Measurements from ENCODE around the gene DTD2. TPM values are rescaled to one million over a fixed set of nuclear protein-coding genes. Genes with fewer than 3 reads are reported as not detected.
A peak's percentile ranks its signal among the peaks of the same experiment; 100 is the strongest.

Gene DTD2
- 14.9 TPM for polyA plus RNA-seq (2013, experiment 1 of 2)
- 14.7 TPM for polyA plus RNA-seq (2013, experiment 2 of 2)

DNA sequence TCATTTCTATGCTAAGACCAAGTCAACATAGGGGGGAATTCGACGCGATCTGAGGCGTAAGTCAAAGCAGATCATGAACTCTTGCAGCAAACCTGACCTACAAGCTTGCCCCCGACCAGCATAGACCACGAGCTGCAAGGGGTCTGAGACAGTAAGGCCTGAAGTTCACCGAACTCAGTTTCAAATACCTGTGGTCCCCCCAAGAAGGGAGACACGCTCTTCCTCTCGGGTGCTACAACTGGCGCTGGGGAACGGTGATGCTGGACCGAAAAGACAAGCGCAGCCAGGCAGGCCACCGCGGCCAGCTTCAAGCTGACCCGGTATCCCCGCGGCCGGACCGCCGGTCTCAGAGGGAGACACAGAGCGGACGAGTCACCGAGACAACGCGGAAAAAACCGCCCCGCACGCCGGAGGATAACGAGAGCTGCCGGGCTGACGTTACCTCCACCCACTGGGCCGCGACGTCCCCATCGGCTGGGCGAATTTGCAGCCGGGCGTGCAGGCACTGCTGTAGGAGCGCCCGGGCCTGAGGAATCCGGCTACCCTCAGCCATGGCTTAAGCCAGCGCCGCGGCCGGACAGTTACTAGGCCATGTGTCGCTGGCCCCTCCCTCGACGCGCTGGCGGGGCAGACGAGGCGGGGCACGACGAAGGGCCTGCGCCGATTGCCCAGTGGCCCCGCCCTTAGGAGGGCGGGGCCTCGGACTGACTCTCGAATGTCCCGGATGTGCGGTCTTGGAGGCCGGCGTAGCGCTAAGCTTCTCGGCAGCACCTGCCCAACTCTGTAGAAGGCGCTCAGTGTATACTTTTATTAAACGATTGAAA, at the start of gene DTD2:
Gene DTD2 (minus strand): TSS at position 666 of the 824 bp plus-strand sequence. CDS start 113 bp downstream, at position 553.
- Histone ChIP-seq H3K56ac (ENCODE audit: low read length) (peak within 1 kb of the TSS; percentile 91), H4K8ac (ENCODE audit: low read depth, low read length) (no peak within 1 kb of the TSS), H3K9ac (ENCODE audit: low read length) (peak within 1 kb of the TSS; percentile 97), H3K79me2 (ENCODE audit: control insufficient read depth, insufficient read depth, low read length) (no peaks in the 10 kb centered on the region), H4K5ac (ENCODE audit: low read length) (no peak within 1 kb of the TSS), H3K4me3 (ENCODE audit: low read length) (peak within 1 kb of the TSS; percentile 88), H3K23ac (ENCODE audit: low read length) (no peak within 1 kb of the TSS), H3K4ac (ENCODE audit: low read depth, low read length) (peak within 1 kb of the TSS; percentile 62), H3K4me2 (ENCODE audit: low read length) (peak within 1 kb of the TSS; percentile 70), H2BK15ac (replicated peaks; ENCODE audit: low read depth) (no peak within 1 kb of the TSS), H3K27ac (ENCODE audit: low read depth, low read length) (peak within 1 kb of the TSS; percentile 33), H3K18ac (ENCODE audit: low read length) (peak within 1 kb of the TSS; percentile 65), H3K36me3 (ENCODE audit: control insufficient read depth, insufficient read depth, low read length) (no peaks in the 10 kb centered on the region), H3K79me1 (ENCODE audit: low read length) (no peaks in the 10 kb centered on the region), H2BK120ac (ENCODE audit: low read depth, low read length) (no peak within 1 kb of the TSS), H3K27me3 (ENCODE audit: insufficient read depth, low read length, poor library complexity) (no peaks in the 10 kb centered on the region), H2BK5ac (ENCODE audit: low read length) (peak within 1 kb of the TSS; percentile 79), H3K4me1 (ENCODE audit: control insufficient read depth, low read depth, low read length) (no peaks in the 10 kb centered on the region), H2AK5ac (ENCODE audit: low read length) (no peak within 1 kb of the TSS)
- WGBS (ENCODE audit: extremely low coverage, insufficient coverage, low lambda C conversion rate) = no CpG with 5 or more reads among the region's 70 CpGs
- DNase-seq = peak; percentile 97

GRCh38 chr14:31505411-31505810, 48.1 kb upstream of the DTD2 start:
- Histone ChIP-seq H3K4me2 (ENCODE audit: low read length) (no peak overlapping the region), H3K9ac (ENCODE audit: low read length) (no peak overlapping the region), H3K27ac (ENCODE audit: low read depth, low read length) (no peak overlapping the region), H3K4me3 (ENCODE audit: low read length) (no peak overlapping the region), H3K36me3 (ENCODE audit: control insufficient read depth, insufficient read depth, low read length) (no peaks in the 10 kb centered on the region), H3K4ac (ENCODE audit: low read depth, low read length) (no peak overlapping the region), H3K18ac (ENCODE audit: low read length) (no peak overlapping the region), H2BK120ac (ENCODE audit: low read depth, low read length) (no peak overlapping the region), H2BK5ac (ENCODE audit: low read length) (no peak overlapping the region), H3K27me3 (ENCODE audit: insufficient read depth, low read length, poor library complexity) (no peaks in the 10 kb centered on the region), H2BK15ac (replicated peaks; ENCODE audit: low read depth) (no peak overlapping the region), H3K23ac (ENCODE audit: low read length) (no peak overlapping the region), H4K5ac (ENCODE audit: low read length) (no peak overlapping the region), H2AK5ac (ENCODE audit: low read length) (no peak overlapping the region), H4K8ac (ENCODE audit: low read depth, low read length) (no peak overlapping the region), H3K79me1 (ENCODE audit: low read length) (no peaks in the 10 kb centered on the region), H3K79me2 (ENCODE audit: control insufficient read depth, insufficient read depth, low read length) (no peaks in the 10 kb centered on the region), H3K4me1 (ENCODE audit: control insufficient read depth, low read depth, low read length) (no peaks in the 10 kb centered on the region), H3K56ac (ENCODE audit: low read length) (no peak overlapping the region)
- WGBS (ENCODE audit: extremely low coverage, insufficient coverage, low lambda C conversion rate) = no CpG with 5 or more reads among the region's 1 CpG
- no peak for DNase-seq

- no peak overlapping the region for H2BK15ac ChIP-seq (replicated peaks; ENCODE audit: low read depth)
- H3K27me3 ChIP-seq (ENCODE audit: insufficient read depth, low read length, poor library complexity) = no peaks in the 10 kb centered on the region
- H4K8ac ChIP-seq (ENCODE audit: low read depth, low read length) = no peak overlapping the region
- H3K4me2 ChIP-seq (ENCODE audit: low read length) = no peak overlapping the region
- no peaks in the 10 kb centered on the region for H3K79me1 ChIP-seq (ENCODE audit: low read length)
- no peak overlapping the region for H3K27ac ChIP-seq (ENCODE audit: low read depth, low read length)
- no peaks in the 10 kb centered on the region for H3K4me1 ChIP-seq (ENCODE audit: control insufficient read depth, low read depth, low read length)
- H3K79me2 ChIP-seq (ENCODE audit: control insufficient read depth, insufficient read depth, low read length) = no peaks in the 10 kb centered on the region
- H3K18ac ChIP-seq (ENCODE audit: low read length) = no peak overlapping the region
- no peak overlapping the region for H3K9ac ChIP-seq (ENCODE audit: low read length)
- no peak overlapping the region for H3K56ac ChIP-seq (ENCODE audit: low read length)
- H2BK120ac ChIP-seq (ENCODE audit: low read depth, low read length) = no peak overlapping the region
- DNase-seq = no peak
- H2BK5ac ChIP-seq (ENCODE audit: low read length) = no peak overlapping the region
- H4K5ac ChIP-seq (ENCODE audit: low read length) = no peak overlapping the region
- H3K36me3 ChIP-seq (ENCODE audit: control insufficient read depth, insufficient read depth, low read length) = no peaks in the 10 kb centered on the region
- H3K4me3 ChIP-seq (ENCODE audit: low read length) = no peak overlapping the region
- no peak overlapping the region for H3K23ac ChIP-seq (ENCODE audit: low read length)
- no peak overlapping the region for H3K4ac ChIP-seq (ENCODE audit: low read depth, low read length)
- WGBS (ENCODE audit: extremely low coverage, insufficient coverage, low lambda C conversion rate) = no CpG with 5 or more reads among the region's 2 CpGs
- H2AK5ac ChIP-seq (ENCODE audit: low read length) = no peak overlapping the region
These were observed 44.6 kb upstream of the DTD2 start for GRCh38 chr14:31501870-31502269.

- Histone ChIP-seq H3K4ac (ENCODE audit: low read depth, low read length) (no peak overlapping the region), H3K27me3 (ENCODE audit: insufficient read depth, low read length, poor library complexity) (no peaks in the 10 kb centered on the region), H3K27ac (ENCODE audit: low read depth, low read length) (no peak overlapping the region), H3K18ac (ENCODE audit: low read length) (no peak overlapping the region), H3K36me3 (ENCODE audit: control insufficient read depth, insufficient read depth, low read length) (no peaks in the 10 kb centered on the region), H3K79me1 (ENCODE audit: low read length) (no peaks in the 10 kb centered on the region), H4K8ac (ENCODE audit: low read depth, low read length) (no peak overlapping the region), H4K5ac (ENCODE audit: low read length) (no peak overlapping the region), H3K4me2 (ENCODE audit: low read length) (no peak overlapping the region), H3K79me2 (ENCODE audit: control insufficient read depth, insufficient read depth, low read length) (no peaks in the 10 kb centered on the region), H3K4me3 (ENCODE audit: low read length) (no peak overlapping the region), H2BK15ac (replicated peaks; ENCODE audit: low read depth) (no peak overlapping the region), H2BK120ac (ENCODE audit: low read depth, low read length) (no peak overlapping the region), H3K4me1 (ENCODE audit: control insufficient read depth, low read depth, low read length) (no peaks in the 10 kb centered on the region), H3K56ac (ENCODE audit: low read length) (no peak overlapping the region), H2AK5ac (ENCODE audit: low read length) (no peak overlapping the region), H2BK5ac (ENCODE audit: low read length) (no peak overlapping the region), H3K9ac (ENCODE audit: low read length) (no peak overlapping the region), H3K23ac (ENCODE audit: low read length) (no peak overlapping the region)
- no peak for DNase-seq
- no CpG with 5 or more reads among the region's 8 CpGs for WGBS (ENCODE audit: extremely low coverage, insufficient coverage, low lambda C conversion rate)
These were observed 35.6 kb upstream of the DTD2 start for GRCh38 chr14:31492759-31493498.

DNA sequence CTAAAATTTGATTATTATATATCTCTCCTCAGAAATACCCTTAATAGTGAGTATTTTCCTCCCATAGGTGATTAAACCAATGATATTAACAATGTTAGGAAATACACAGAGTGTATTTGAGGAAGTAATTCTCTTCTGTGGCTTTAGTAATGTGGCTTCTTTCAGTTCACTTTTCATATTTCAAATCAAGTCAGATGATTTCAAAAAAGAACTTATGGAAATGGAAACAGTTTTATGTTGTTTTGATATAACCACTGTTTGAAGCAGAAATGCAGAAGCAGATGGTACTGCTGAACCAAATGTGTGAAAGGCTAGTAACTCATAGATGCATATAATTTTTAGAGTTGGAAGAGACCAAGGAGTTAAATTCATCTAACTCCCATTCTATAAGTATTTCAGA, 32.4 kb upstream of the DTD2 start:
- Histone ChIP-seq H3K56ac (ENCODE audit: low read length) (no peak overlapping the region), H4K8ac (ENCODE audit: low read depth, low read length) (no peak overlapping the region), H3K27ac (ENCODE audit: low read depth, low read length) (no peak overlapping the region), H2AK5ac (ENCODE audit: low read length) (no peak overlapping the region), H3K4ac (ENCODE audit: low read depth, low read length) (no peak overlapping the region), H2BK5ac (ENCODE audit: low read length) (no peak overlapping the region), H3K9ac (ENCODE audit: low read length) (no peak overlapping the region), H3K23ac (ENCODE audit: low read length) (no peak overlapping the region), H3K18ac (ENCODE audit: low read length) (no peak overlapping the region), H3K36me3 (ENCODE audit: control insufficient read depth, insufficient read depth, low read length) (no peaks in the 10 kb centered on the region), H3K4me1 (ENCODE audit: control insufficient read depth, low read depth, low read length) (no peaks in the 10 kb centered on the region), H2BK120ac (ENCODE audit: low read depth, low read length) (no peak overlapping the region), H2BK15ac (replicated peaks; ENCODE audit: low read depth) (no peak overlapping the region), H4K5ac (ENCODE audit: low read length) (no peak overlapping the region), H3K4me3 (ENCODE audit: low read length) (no peak overlapping the region), H3K27me3 (ENCODE audit: insufficient read depth, low read length, poor library complexity) (no peaks in the 10 kb centered on the region), H3K79me1 (ENCODE audit: low read length) (no peaks in the 10 kb centered on the region), H3K4me2 (ENCODE audit: low read length) (no peak overlapping the region), H3K79me2 (ENCODE audit: control insufficient read depth, insufficient read depth, low read length) (no peaks in the 10 kb centered on the region)
- DNase-seq = no peak
